Osteocyte (in vitro differentiated cells): ENCODE measurements around the gene NLRP3. TPM values are rescaled to one million over a fixed set of nuclear protein-coding genes. Genes with fewer than 3 reads are reported as not detected.
A peak's percentile ranks its signal among the peaks of the same experiment; 100 is the strongest.

Experiments used
- DNase-seq: peaks from one replicate; pipeline ENCODE4 v3.0.0; 2021; ENCODE audit warnings: mixed read lengths; ENCODE audit not compliant: unreplicated experiment; ENCODE audit errors: extremely low spot score
- H3K27ac Mint-ChIP-seq: one replicate; pipeline ENCODE4 v1.8.0; 2021; ENCODE audit warnings: mild to moderate bottlenecking, mixed read lengths; ENCODE audit not compliant: unreplicated experiment
- H3K27me3 Mint-ChIP-seq: one replicate; pipeline ENCODE4 v1.8.0; 2021; ENCODE audit warnings: mixed read lengths; ENCODE audit not compliant: unreplicated experiment
- H3K36me3 Mint-ChIP-seq: one replicate; pipeline ENCODE4 v1.8.0; 2021; ENCODE audit warnings: mixed read lengths; ENCODE audit not compliant: unreplicated experiment
- H3K4me1 Mint-ChIP-seq: one replicate; pipeline ENCODE4 v1.8.0; 2021; ENCODE audit warnings: mixed read lengths; ENCODE audit not compliant: unreplicated experiment
- H3K4me3 Mint-ChIP-seq: one replicate; pipeline ENCODE4 v1.8.0; 2021; ENCODE audit warnings: mild to moderate bottlenecking, moderate library complexity, mixed read lengths; ENCODE audit not compliant: unreplicated experiment
- H3K9me3 Mint-ChIP-seq: one replicate; pipeline ENCODE4 v1.8.0; 2021; ENCODE audit warnings: mixed read lengths; ENCODE audit not compliant: unreplicated experiment
- CTCF ChIP-seq: fragments of 200-600 bp; sonication (generic); IDR thresholded peaks from 2 replicates; pipeline ENCODE4 v1.5.0; 2021; ENCODE audit warnings: antibody characterized with exemption, mild to moderate bottlenecking, moderate library complexity
- total RNA-seq: library from RNA; stranded (reverse); gene quantifications from 2 replicates; pipeline ENCODE4 v1.2.1, GENCODE V29; 2021

The NLRP3 gene
- total RNA-seq, 1 donor from 2014 or later, result 0.16 TPM

GRCh38 chr1:247445526-247446356, 29.8 kb downstream of the NLRP3 start:
- H3K27me3 Mint-ChIP-seq, result peaks cover 6% of the 10 kb centered on the region
- DNase-seq, result no peak
- H3K4me3 Mint-ChIP-seq, result no peak overlapping the region
- no peak for TF ChIP-seq CTCF
- H3K9me3 Mint-ChIP-seq, result no peaks in the 10 kb centered on the region
- H3K36me3 Mint-ChIP-seq, result no peaks in the 10 kb centered on the region
- H3K4me1 Mint-ChIP-seq, result peaks cover 6% of the 10 kb centered on the region
- no peak overlapping the region for H3K27ac Mint-ChIP-seq

GRCh38 chr1:247447162-247447909, 31.4 kb downstream of the NLRP3 start:
- peak overlapping the region; percentile 78 for H3K27ac Mint-ChIP-seq

GRCh38 chr1:247448107-247448791, 32.3 kb downstream of the NLRP3 start:
- Mint-ChIP-seq H3K9me3 (no peaks in the 10 kb centered on the region), H3K36me3 (no peaks in the 10 kb centered on the region), H3K27me3 (peaks cover 15% of the 10 kb centered on the region), H3K27ac (peak overlapping the region; percentile 78), H3K4me3 (peak overlapping the region; percentile 74), H3K4me1 (peaks cover 6% of the 10 kb centered on the region)
- TF ChIP-seq CTCF, result no peak
- peak; percentile 83 for DNase-seq

More at GRCh38 chr1:247447162-247447909, 31.4 kb downstream of the NLRP3 start:
- DNase-seq, result peak; percentile 30
- Mint-ChIP-seq H3K9me3 (no peaks in the 10 kb centered on the region), H3K4me1 (peaks cover 6% of the 10 kb centered on the region), H3K4me3 (peak overlapping the region; percentile 74), H3K27me3 (peaks cover 8% of the 10 kb centered on the region), H3K36me3 (no peaks in the 10 kb centered on the region)
- no peak for TF ChIP-seq CTCF

- Mint-ChIP-seq H3K9me3 (no peaks in the 10 kb centered on the region), H3K36me3 (no peaks in the 10 kb centered on the region), H3K27me3 (peaks cover 25% of the 10 kb centered on the region), H3K27ac (no peak overlapping the region), H3K4me1 (peaks cover 6% of the 10 kb centered on the region), H3K4me3 (no peak overlapping the region)
- peak; percentile 44 for DNase-seq
- no peak for TF ChIP-seq CTCF
Measured at GRCh38 chr1:247451388-247452010, 35.5 kb downstream of the NLRP3 start.
